ENCODE measurements around the gene NFKBIL1.
A peak's percentile ranks its signal among the peaks of the same experiment; 100 is the strongest.

The NFKBIL1 gene

GRCh38 chr6:31544676-31545075 lies 2.7 kb upstream of the NFKBIL1 start:
- no peak overlapping the region for H3K9ac ChIP-seq (ENCODE audit: low read depth, low read length, poor library complexity, severe bottlenecking)
- no peak overlapping the region for H3K4me2 ChIP-seq (ENCODE audit: low read depth, low read length, poor library complexity, severe bottlenecking)
- no peaks in the 10 kb centered on the region; the same call in 1 of the 2 replicates for H3F3A ChIP-seq (ENCODE audit: low read depth)
- peaks cover 38% of the 10 kb centered on the region for H3K4me1 ChIP-seq (ENCODE audit: insufficient read depth, low read length, poor library complexity, severe bottlenecking)
- peaks cover 12% of the 10 kb centered on the region for H3K36me3 ChIP-seq (ENCODE audit: insufficient read depth, low read length)
- peaks cover 13% of the 10 kb centered on the region for H3K27me3 ChIP-seq (ENCODE audit: insufficient read depth, low read length, poor library complexity, severe bottlenecking)
- H3K79me2 ChIP-seq (ENCODE audit: insufficient read depth, low read length): peaks cover 76% of the 10 kb centered on the region
- TF ChIP-seq EZH2phosphoT487 (IDR thresholded peaks at IDR 0.05; ENCODE audit: borderline replicate concordance): no peak
- TF ChIP-seq, protein P1, sequence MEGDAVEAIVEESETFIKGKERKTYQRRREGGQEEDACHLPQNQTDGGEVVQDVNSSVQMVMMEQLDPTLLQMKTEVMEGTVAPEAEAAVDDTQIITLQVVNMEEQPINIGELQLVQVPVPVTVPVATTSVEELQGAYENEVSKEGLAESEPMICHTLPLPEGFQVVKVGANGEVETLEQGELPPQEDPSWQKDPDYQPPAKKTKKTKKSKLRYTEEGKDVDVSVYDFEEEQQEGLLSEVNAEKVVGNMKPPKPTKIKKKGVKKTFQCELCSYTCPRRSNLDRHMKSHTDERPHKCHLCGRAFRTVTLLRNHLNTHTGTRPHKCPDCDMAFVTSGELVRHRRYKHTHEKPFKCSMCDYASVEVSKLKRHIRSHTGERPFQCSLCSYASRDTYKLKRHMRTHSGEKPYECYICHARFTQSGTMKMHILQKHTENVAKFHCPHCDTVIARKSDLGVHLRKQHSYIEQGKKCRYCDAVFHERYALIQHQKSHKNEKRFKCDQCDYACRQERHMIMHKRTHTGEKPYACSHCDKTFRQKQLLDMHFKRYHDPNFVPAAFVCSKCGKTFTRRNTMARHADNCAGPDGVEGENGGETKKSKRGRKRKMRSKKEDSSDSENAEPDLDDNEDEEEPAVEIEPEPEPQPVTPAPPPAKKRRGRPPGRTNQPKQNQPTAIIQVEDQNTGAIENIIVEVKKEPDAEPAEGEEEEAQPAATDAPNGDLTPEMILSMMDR (conservative IDR thresholded peaks at IDR 0.05; ENCODE audit: low read length): no peak
- no peak overlapping the region for H2AFZ ChIP-seq (ENCODE audit: low read length)
- no peaks in the 10 kb centered on the region for H3K9me3 ChIP-seq (ENCODE audit: insufficient read depth, low read depth, low read length)
- H3K4me3 ChIP-seq (ENCODE audit: low read length, poor library complexity, severe bottlenecking): no peak overlapping the region
- H3K9me2 ChIP-seq (replicated peaks; ENCODE audit: low read depth, low read length): no peaks in the 10 kb centered on the region
- H4K20me1 ChIP-seq (ENCODE audit: insufficient read depth, low read length, poor library complexity, severe bottlenecking): peaks cover 24% of the 10 kb centered on the region

DNA sequence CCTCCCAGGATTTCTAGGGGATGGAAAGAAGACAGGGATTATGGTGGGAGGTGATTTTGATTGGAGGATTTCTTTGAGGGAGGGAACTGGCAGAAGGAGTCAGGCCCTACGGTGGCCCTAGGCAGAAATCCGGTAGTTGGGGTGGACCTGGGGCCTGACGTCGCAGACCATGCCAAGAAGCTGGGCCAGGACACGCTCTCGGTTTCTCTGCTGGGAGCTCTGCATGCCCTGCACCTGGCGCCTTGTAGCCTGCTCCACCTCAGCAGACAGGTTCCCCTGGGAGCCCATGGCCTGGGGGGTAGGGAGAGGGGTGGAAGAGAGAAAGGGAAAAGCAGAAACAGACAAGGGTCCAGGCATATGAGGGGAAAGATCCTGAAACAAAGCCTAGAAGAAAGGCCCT lies 2.1 kb upstream of the NFKBIL1 start:
- H3K4me3 ChIP-seq (ENCODE audit: low read length, poor library complexity, severe bottlenecking): no peak overlapping the region
- TF ChIP-seq EZH2phosphoT487 (IDR thresholded peaks at IDR 0.05; ENCODE audit: borderline replicate concordance): no peak
- TF ChIP-seq, protein P1 (conservative IDR thresholded peaks at IDR 0.05; ENCODE audit: low read length): no peak
- H3K36me3 ChIP-seq (ENCODE audit: insufficient read depth, low read length): peaks cover 6% of the 10 kb centered on the region; the same call in 1 of the 2 replicates
- H3K4me1 ChIP-seq (ENCODE audit: insufficient read depth, low read length, poor library complexity, severe bottlenecking): peaks cover 32% of the 10 kb centered on the region
- H3F3A ChIP-seq (ENCODE audit: low read depth): no peaks in the 10 kb centered on the region; the same call in 1 of the 2 replicates
- H3K9me3 ChIP-seq (ENCODE audit: insufficient read depth, low read depth, low read length): no peaks in the 10 kb centered on the region
- H3K79me2 ChIP-seq (ENCODE audit: insufficient read depth, low read length): peaks cover 72% of the 10 kb centered on the region
- no peak overlapping the region for H3K4me2 ChIP-seq (ENCODE audit: low read depth, low read length, poor library complexity, severe bottlenecking)
- no peaks in the 10 kb centered on the region for H3K9me2 ChIP-seq (replicated peaks; ENCODE audit: low read depth, low read length)
- H4K20me1 ChIP-seq (ENCODE audit: insufficient read depth, low read length, poor library complexity, severe bottlenecking): peaks cover 18% of the 10 kb centered on the region
- H3K9ac ChIP-seq (ENCODE audit: low read depth, low read length, poor library complexity, severe bottlenecking): peak overlapping the region; percentile 88
- H2AFZ ChIP-seq (ENCODE audit: low read length): no peak overlapping the region
- peaks cover 13% of the 10 kb centered on the region for H3K27me3 ChIP-seq (ENCODE audit: insufficient read depth, low read length, poor library complexity, severe bottlenecking)

DNA sequence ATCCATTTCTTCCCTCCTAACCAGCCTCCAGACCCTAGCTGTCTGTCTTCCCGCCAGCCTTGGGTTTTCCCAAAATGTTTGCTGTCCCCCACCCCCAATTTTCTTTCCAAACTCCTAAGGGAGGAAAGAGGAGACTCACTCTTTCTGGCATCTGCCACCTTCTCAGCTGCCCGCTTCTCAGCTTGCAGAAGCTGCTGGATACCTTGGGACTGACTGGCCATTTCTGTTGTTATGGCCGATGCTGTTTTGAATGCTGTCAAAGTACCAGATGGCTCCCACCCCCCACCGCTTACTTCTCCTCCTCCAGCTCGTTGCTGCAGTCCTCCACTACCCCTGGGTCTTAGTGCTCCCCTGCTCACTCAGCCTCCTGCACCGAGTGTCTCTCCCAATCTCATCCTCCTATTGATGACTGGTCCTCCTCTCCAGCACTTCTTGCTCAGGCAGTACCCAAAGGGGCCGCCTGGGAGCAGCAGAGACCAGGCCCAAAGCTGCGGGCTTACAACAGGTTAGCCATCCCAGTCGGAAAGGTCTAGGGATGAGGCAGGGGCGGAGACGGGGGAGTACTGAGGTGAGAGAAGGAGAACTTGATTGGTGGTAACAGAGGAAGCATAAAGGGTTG lies 960 bp upstream of the NFKBIL1 start, which contains the start of gene ATP6V1G2:
Gene ATP6V1G2, minus strand, starts transcription at position 270 of the 619 bp plus-strand sequence. Its CDS starts 49 bp downstream, at position 221.
- Histone ChIP-seq H2AFZ (ENCODE audit: low read length) (peak within 1 kb of the TSS; percentile 77), H4K20me1 (ENCODE audit: insufficient read depth, low read length, poor library complexity, severe bottlenecking) (peaks cover 6% of the 10 kb centered on the region), H3K9ac (ENCODE audit: low read depth, low read length, poor library complexity, severe bottlenecking) (peak within 1 kb of the TSS; percentile 88), H3K27me3 (ENCODE audit: insufficient read depth, low read length, poor library complexity, severe bottlenecking) (peaks cover 4% of the 10 kb centered on the region), H3K36me3 (ENCODE audit: insufficient read depth, low read length) (no peaks in the 10 kb centered on the region), H3F3A (ENCODE audit: low read depth) (no peaks in the 10 kb centered on the region; the same call in 1 of the 2 replicates), H3K79me2 (ENCODE audit: insufficient read depth, low read length) (peaks cover 71% of the 10 kb centered on the region), H3K4me1 (ENCODE audit: insufficient read depth, low read length, poor library complexity, severe bottlenecking) (peaks cover 31% of the 10 kb centered on the region), H3K4me3 (ENCODE audit: low read length, poor library complexity, severe bottlenecking) (peak within 1 kb of the TSS; percentile 79), H3K4me2 (ENCODE audit: low read depth, low read length, poor library complexity, severe bottlenecking) (peak within 1 kb of the TSS; percentile 92), H3K9me3 (ENCODE audit: insufficient read depth, low read depth, low read length) (no peaks in the 10 kb centered on the region), H3K9me2 (replicated peaks; ENCODE audit: low read depth, low read length) (no peaks in the 10 kb centered on the region)
- TF ChIP-seq, protein P1 (conservative IDR thresholded peaks at IDR 0.05; ENCODE audit: low read length): peak; percentile 99
- TF ChIP-seq EZH2phosphoT487 (IDR thresholded peaks at IDR 0.05; ENCODE audit: borderline replicate concordance): no peak
